Measurements from ENCODE around the gene PPP1R12C. TPM values are rescaled to one million over a fixed set of nuclear protein-coding genes. Genes with fewer than 3 reads are reported as not detected.
A peak's percentile ranks its signal among the peaks of the same experiment; 100 is the strongest.
"Not testable (repeated sequence)": the region's sequence is repeated elsewhere in the genome, so short reads cannot be mapped to it uniquely, and the experiment has no call there.

The PPP1R12C gene
- total RNA-seq, 1 donor, result 55.0 TPM

GRCh38 chr19:55066107-55066709, 51.2 kb downstream of the PPP1R12C start:
- H2AFZ ChIP-seq (ENCODE audit: low read length), result no peak overlapping the region
- TF ChIP-seq, protein P1, sequence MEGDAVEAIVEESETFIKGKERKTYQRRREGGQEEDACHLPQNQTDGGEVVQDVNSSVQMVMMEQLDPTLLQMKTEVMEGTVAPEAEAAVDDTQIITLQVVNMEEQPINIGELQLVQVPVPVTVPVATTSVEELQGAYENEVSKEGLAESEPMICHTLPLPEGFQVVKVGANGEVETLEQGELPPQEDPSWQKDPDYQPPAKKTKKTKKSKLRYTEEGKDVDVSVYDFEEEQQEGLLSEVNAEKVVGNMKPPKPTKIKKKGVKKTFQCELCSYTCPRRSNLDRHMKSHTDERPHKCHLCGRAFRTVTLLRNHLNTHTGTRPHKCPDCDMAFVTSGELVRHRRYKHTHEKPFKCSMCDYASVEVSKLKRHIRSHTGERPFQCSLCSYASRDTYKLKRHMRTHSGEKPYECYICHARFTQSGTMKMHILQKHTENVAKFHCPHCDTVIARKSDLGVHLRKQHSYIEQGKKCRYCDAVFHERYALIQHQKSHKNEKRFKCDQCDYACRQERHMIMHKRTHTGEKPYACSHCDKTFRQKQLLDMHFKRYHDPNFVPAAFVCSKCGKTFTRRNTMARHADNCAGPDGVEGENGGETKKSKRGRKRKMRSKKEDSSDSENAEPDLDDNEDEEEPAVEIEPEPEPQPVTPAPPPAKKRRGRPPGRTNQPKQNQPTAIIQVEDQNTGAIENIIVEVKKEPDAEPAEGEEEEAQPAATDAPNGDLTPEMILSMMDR (IDR thresholded peaks at IDR 0.05; ENCODE audit: extremely low read depth, low read depth, low read length), result no peak
- peaks cover 8% of the 10 kb centered on the region for H3K79me2 ChIP-seq (ENCODE audit: insufficient read depth, low read length)
- peaks cover 3% of the 10 kb centered on the region for H3K9me3 ChIP-seq (ENCODE audit: low read depth, low read length)
- H3K4me1 ChIP-seq (ENCODE audit: insufficient read depth, low read length), result no peaks in the 10 kb centered on the region
- H3K27me3 ChIP-seq (ENCODE audit: insufficient read depth, low read length), result peaks cover 18% of the 10 kb centered on the region
- peak; percentile 85 for DNase-seq (ENCODE audit: insufficient read length, low spot score, missing footprints)
- no peak overlapping the region for H3K4me3 ChIP-seq (ENCODE audit: insufficient read depth, low read length)
- no peak overlapping the region for H3K4me2 ChIP-seq (ENCODE audit: insufficient read depth, low read length)
- H3K27ac ChIP-seq (ENCODE audit: low read depth, low read length), result no peak overlapping the region
- H3K36me3 ChIP-seq (ENCODE audit: insufficient read depth, low read length), result no peaks in the 10 kb centered on the region
- H4K20me1 ChIP-seq (ENCODE audit: insufficient read depth, low read length), result no peaks in the 10 kb centered on the region

GRCh38 chr19:55065516-55065915, 51.9 kb downstream of the PPP1R12C start:
- not testable (repeated sequence) for H4K20me1 ChIP-seq (ENCODE audit: insufficient read depth, low read length); H3K79me2 ChIP-seq (ENCODE audit: insufficient read depth, low read length); H3K27ac ChIP-seq (ENCODE audit: low read depth, low read length); DNase-seq (ENCODE audit: insufficient read length, low spot score, missing footprints); H3K36me3 ChIP-seq (ENCODE audit: insufficient read depth, low read length); H3K4me1 ChIP-seq (ENCODE audit: insufficient read depth, low read length); H3K4me3 ChIP-seq (ENCODE audit: insufficient read depth, low read length); H2AFZ ChIP-seq (ENCODE audit: low read length); H3K4me2 ChIP-seq (ENCODE audit: insufficient read depth, low read length); H3K9me3 ChIP-seq (ENCODE audit: low read depth, low read length)
- peaks cover 18% of the 10 kb centered on the region for H3K27me3 ChIP-seq (ENCODE audit: insufficient read depth, low read length)

- no peaks in the 10 kb centered on the region for H3K4me1 ChIP-seq (ENCODE audit: insufficient read depth, low read length)
- H3K9me3 ChIP-seq (ENCODE audit: low read depth, low read length), result no peaks in the 10 kb centered on the region
- peak overlapping the region; percentile 7 for H2AFZ ChIP-seq (ENCODE audit: low read length)
- peak overlapping the region; percentile 85 for H3K4me3 ChIP-seq (ENCODE audit: insufficient read depth, low read length)
- H3K4me2 ChIP-seq (ENCODE audit: insufficient read depth, low read length), result peak overlapping the region; percentile 50
- no peaks in the 10 kb centered on the region for H4K20me1 ChIP-seq (ENCODE audit: insufficient read depth, low read length)
- no peaks in the 10 kb centered on the region for H3K36me3 ChIP-seq (ENCODE audit: insufficient read depth, low read length)
- peaks cover 8% of the 10 kb centered on the region for H3K79me2 ChIP-seq (ENCODE audit: insufficient read depth, low read length)
- peaks cover 7% of the 10 kb centered on the region for H3K27me3 ChIP-seq (ENCODE audit: insufficient read depth, low read length)
- no peak for DNase-seq (ENCODE audit: insufficient read length, low spot score, missing footprints)
- no peak overlapping the region for H3K27ac ChIP-seq (ENCODE audit: low read depth, low read length)
- TF ChIP-seq, protein P1 (IDR thresholded peaks at IDR 0.05; ENCODE audit: extremely low read depth, low read depth, low read length), result no peak
Measured at GRCh38 chr19:55063492-55063843, 54.0 kb downstream of the PPP1R12C start.

DNA sequence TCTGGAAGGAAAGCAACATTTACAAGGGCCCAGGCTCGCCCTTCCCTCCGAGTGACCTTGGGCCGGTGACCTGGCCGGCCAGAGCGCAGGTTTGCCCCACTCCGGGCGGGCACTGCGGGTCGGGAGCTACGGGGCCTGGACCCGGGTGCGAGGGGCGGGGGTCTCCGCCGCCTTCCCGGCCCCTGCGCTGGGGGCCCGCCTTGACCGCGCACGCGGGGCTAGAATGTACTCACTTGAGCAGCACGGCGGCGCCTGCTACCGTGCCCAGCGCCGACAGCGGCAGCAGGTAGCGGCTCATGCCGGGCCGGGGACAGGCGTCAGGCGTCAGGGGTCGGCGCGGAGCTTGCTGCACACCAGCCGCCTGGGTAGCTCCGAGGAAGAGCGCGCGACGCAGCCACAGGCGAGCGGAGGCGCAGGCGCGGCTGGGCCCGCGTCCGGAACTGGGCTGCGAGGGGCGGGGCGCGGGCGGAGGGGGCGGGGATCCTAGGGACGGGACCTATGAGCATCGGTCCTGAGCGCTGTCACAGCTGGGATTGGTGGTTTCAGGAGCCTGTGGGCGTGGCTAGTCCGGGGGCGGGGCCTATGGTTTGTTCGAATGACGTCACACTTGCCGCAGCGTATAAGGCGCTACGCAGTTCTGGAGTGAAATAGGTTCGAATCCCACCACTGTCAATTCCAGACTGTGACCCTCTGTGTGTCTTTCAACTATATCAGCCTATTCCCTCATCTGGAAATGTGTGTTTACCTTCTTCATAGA, 54.5 kb downstream of the PPP1R12C start, which contains the start of gene RDH13:
RDH13 (minus strand) TSS at position 414 of the 757 bp plus-strand sequence; CDS start at position 298, 116 bp downstream.
- Histone ChIP-seq H4K20me1 (ENCODE audit: insufficient read depth, low read length) (no peaks in the 10 kb centered on the region), H3K79me2 (ENCODE audit: insufficient read depth, low read length) (peaks cover 8% of the 10 kb centered on the region), H3K4me1 (ENCODE audit: insufficient read depth, low read length) (no peaks in the 10 kb centered on the region), H3K4me3 (ENCODE audit: insufficient read depth, low read length) (peak within 1 kb of the TSS; percentile 85), H3K27me3 (ENCODE audit: insufficient read depth, low read length) (peaks cover 5% of the 10 kb centered on the region), H3K27ac (ENCODE audit: low read depth, low read length) (no peak within 1 kb of the TSS), H2AFZ (ENCODE audit: low read length) (peak within 1 kb of the TSS; percentile 83), H3K4me2 (ENCODE audit: insufficient read depth, low read length) (peak within 1 kb of the TSS; percentile 84), H3K9me3 (ENCODE audit: low read depth, low read length) (no peaks in the 10 kb centered on the region), H3K36me3 (ENCODE audit: insufficient read depth, low read length) (no peaks in the 10 kb centered on the region)
- TF ChIP-seq, protein P1 (IDR thresholded peaks at IDR 0.05; ENCODE audit: extremely low read depth, low read depth, low read length), result no peak
- DNase-seq (ENCODE audit: insufficient read length, low spot score, missing footprints), result peak; percentile 100

DNA sequence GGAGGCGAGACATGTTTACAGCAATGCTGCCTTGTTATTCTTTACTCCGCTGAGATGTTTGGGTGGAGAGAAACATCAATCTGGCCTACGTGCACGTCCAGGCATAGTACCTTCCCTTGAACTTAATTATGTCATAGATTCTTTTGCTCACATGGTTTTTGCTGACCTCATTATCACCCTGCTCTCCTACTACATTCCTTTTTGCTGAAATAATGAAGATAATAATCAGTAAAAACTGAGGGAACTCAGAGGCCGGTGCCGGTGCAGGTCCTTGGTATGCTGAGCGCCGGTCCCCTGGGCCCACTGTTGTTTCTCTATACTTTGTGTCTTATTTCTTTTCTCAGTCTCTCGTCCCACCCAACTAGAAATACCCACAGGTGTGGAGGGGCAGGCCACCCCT, 57.1 kb downstream of the PPP1R12C start:
- not testable (repeated sequence) for H4K20me1 ChIP-seq (ENCODE audit: insufficient read depth, low read length); H3K4me2 ChIP-seq (ENCODE audit: insufficient read depth, low read length); H3K4me3 ChIP-seq (ENCODE audit: insufficient read depth, low read length); H3K27me3 ChIP-seq (ENCODE audit: insufficient read depth, low read length); H2AFZ ChIP-seq (ENCODE audit: low read length); H3K4me1 ChIP-seq (ENCODE audit: insufficient read depth, low read length); H3K79me2 ChIP-seq (ENCODE audit: insufficient read depth, low read length); DNase-seq (ENCODE audit: insufficient read length, low spot score, missing footprints); H3K27ac ChIP-seq (ENCODE audit: low read depth, low read length); H3K9me3 ChIP-seq (ENCODE audit: low read depth, low read length)
- H3K36me3 ChIP-seq (ENCODE audit: insufficient read depth, low read length), result peaks cover 18% of the 10 kb centered on the region

Measured in osteoblast (primary cell).